GM12892 (cell line): Measurements from ENCODE around the gene PARD3.
"Not testable (repeated sequence)": the region's sequence is repeated elsewhere in the genome, so short reads cannot be mapped to it uniquely, and the experiment has no call there.

ENCODE experiments used
- DNase-seq: peaks from one replicate; pipeline ENCODE4 v3.0.0; 2011; ENCODE audit not compliant: insufficient read length
- FAIRE-seq: peaks from 2 replicates; lab custom pipeline; 2011; peaks lifted over from hg19 to GRCh38; lab: Jason Lieb, UNC
- POLR2A ChIP-seq: IDR thresholded peaks from 2 replicates; pipeline ENCODE4 v1.6.1; 2011; ENCODE audit warnings: low read depth, low read length, control low read depth
- POLR2AphosphoS5 ChIP-seq: IDR thresholded peaks from 2 replicates; pipeline ENCODE4 v1.6.1; 2011; ENCODE audit warnings: low read depth, low read length, control low read depth
- TAF1 ChIP-seq: IDR thresholded peaks from 2 replicates; pipeline ENCODE4 v1.6.1; 2011; ENCODE audit warnings: low read depth, mild to moderate bottlenecking, control low read depth, low read length, borderline replicate concordance

Gene PARD3

GRCh38 chr10:34651416-34652195, 163.5 kb downstream of the PARD3 start:
- DNase-seq (no peak), FAIRE-seq (no peak)
- TF ChIP-seq POLR2A (no peak), TAF1 (no peak), POLR2AphosphoS5 (no peak)

GRCh38 chr10:34650156-34650555, 164.9 kb downstream of the PARD3 start:
- DNase-seq (no peak), FAIRE-seq (no peak)
- TF ChIP-seq TAF1 (no peak), POLR2A (no peak), POLR2AphosphoS5 (no peak)

- no peak for FAIRE-seq
- no peak for DNase-seq
- TF ChIP-seq POLR2AphosphoS5 (no peak), POLR2A (no peak), TAF1 (no peak)
Observed at GRCh38 chr10:34649385-34649784, 165.7 kb downstream of the PARD3 start.

- no peak for DNase-seq
- no peak for FAIRE-seq
- TF ChIP-seq POLR2A (no peak), POLR2AphosphoS5 (no peak), TAF1 (no peak)
Observed at GRCh38 chr10:34648919-34649318, 166.2 kb downstream of the PARD3 start.

GRCh38 chr10:34647875-34648865, 166.9 kb downstream of the PARD3 start:
- no peak for FAIRE-seq
- no peak for DNase-seq
- TF ChIP-seq POLR2AphosphoS5 (no peak), POLR2A (no peak), TAF1 (no peak)

GRCh38 chr10:34647160-34647559, 167.9 kb downstream of the PARD3 start:
- no peak for DNase-seq
- FAIRE-seq = no peak
- TF ChIP-seq TAF1 = no peak
- no peak for TF ChIP-seq POLR2AphosphoS5
- TF ChIP-seq POLR2A = no peak

- no peak for FAIRE-seq
Observed at GRCh38 chr10:34646331-34646730, 168.8 kb downstream of the PARD3 start.

GRCh38 chr10:34644815-34645214, 170.3 kb downstream of the PARD3 start:
- not testable (repeated sequence) for FAIRE-seq, DNase-seq

More at GRCh38 chr10:34646331-34646730, 168.8 kb downstream of the PARD3 start:
- TF ChIP-seq POLR2A (no peak), POLR2AphosphoS5 (no peak), TAF1 (no peak)
- DNase-seq = no peak

GRCh38 chr10:34644224-34644623, 170.9 kb downstream of the PARD3 start:
- FAIRE-seq (no peak), DNase-seq (no peak)
- TF ChIP-seq POLR2A (no peak), TAF1 (no peak), POLR2AphosphoS5 (no peak)

- no peak for FAIRE-seq
- DNase-seq = no peak
- TF ChIP-seq POLR2AphosphoS5 = no peak
- TF ChIP-seq TAF1 = no peak
- TF ChIP-seq POLR2A = no peak
Observed at GRCh38 chr10:34643620-34644019, 171.5 kb downstream of the PARD3 start.

- no peak for TF ChIP-seq POLR2A
- no peak for TF ChIP-seq POLR2AphosphoS5
- TF ChIP-seq TAF1 = no peak
- FAIRE-seq (no peak), DNase-seq (no peak)
Observed at GRCh38 chr10:34641913-34642558, 173.1 kb downstream of the PARD3 start.
